Muscle of back (tissue), 11 donors: Measurements from ENCODE around the gene ATXN7L1. TPM values are rescaled to one million over a fixed set of nuclear protein-coding genes. Genes with fewer than 3 reads are reported as not detected.

Experiments used
- DNase-seq, 3 donors: peaks; one replicate each; pipeline versions ENCODE4 v3.0.0 to v3.0.0-alpha.2; 2013
- polyA plus RNA-seq, 10 donors: library from polyadenylated mRNA; unstranded; fragments of 120-200 nt; gene quantifications; one replicate each; pipeline ENCODE4 v1.2.1, GENCODE V29; 2013; ENCODE audit not compliant: insufficient read length in 10 of 10

The ATXN7L1 gene
- polyA plus RNA-seq, 10 donors: 5.1 to 9.1 (median 6.0) TPM

- no peak for DNase-seq
These were observed 292.2 kb downstream of the ATXN7L1 start for GRCh38 chr7:105584165-105584564.

GRCh38 chr7:105583061-105583460 is 293.3 kb downstream of the ATXN7L1 start:
- no peak for DNase-seq

GRCh38 chr7:105581066-105581811 is 295.2 kb downstream of the ATXN7L1 start, which contains the start of gene EFCAB10:
Gene EFCAB10 (minus strand): TSS chr7:105581493. CDS start chr7:105581463, 30 bp downstream.
- DNase-seq: peak; percentile 21 to 67 (median 27)

GRCh38 chr7:105580022-105580740 is 296.2 kb downstream of the ATXN7L1 start:
- DNase-seq: no peak

- no peak for DNase-seq
These were observed 297.9 kb downstream of the ATXN7L1 start for GRCh38 chr7:105578496-105578895.

- DNase-seq: peak in 1 of 3 donors; percentile 48
These were observed 299.1 kb downstream of the ATXN7L1 start for GRCh38 chr7:105577251-105577650.

GRCh38 chr7:105571891-105572290 is 304.5 kb downstream of the ATXN7L1 start:
- DNase-seq: no peak

- DNase-seq: no peak
These were observed 308.6 kb downstream of the ATXN7L1 start for GRCh38 chr7:105567821-105568220.

- DNase-seq: no peak
These were observed 309.4 kb downstream of the ATXN7L1 start for GRCh38 chr7:105567024-105567423.

- no peak for DNase-seq
These were observed 311.2 kb downstream of the ATXN7L1 start for GRCh38 chr7:105565190-105565589.

GRCh38 chr7:105559926-105560325 is 316.5 kb downstream of the ATXN7L1 start:
- no peak for DNase-seq

Other genes starting within 250 kb of the ATXN7L1 start
- 10 to 100 TPM in 7 of 10 donors, 1 to 10 TPM in 3; 7.8 to 24.3 (median 14.0) TPM for gene CDHR3, start 86.7 kb upstream of the ATXN7L1 start, polyA plus RNA-seq
- 10 to 100 TPM; 57.9 to 81.0 (median 70.5) TPM for gene SYPL1, start 235.7 kb upstream of the ATXN7L1 start, polyA plus RNA-seq